Parathyroid adenoma (tissue), 2 donors: ENCODE data around the gene ZBTB6.

Experiments used
- H2AFZ ChIP-seq: fragments of 300-600 bp; sonication (generic); one replicate; pipeline ENCODE4 v1.7.0; 2017; ENCODE audit warnings: antibody characterized with exemption, mild to moderate bottlenecking
- H3K27ac ChIP-seq: fragments of 300-600 bp; sonication (generic); one replicate; pipeline ENCODE4 v1.7.0; 2017
- H3K27me3 ChIP-seq: fragments of 300-600 bp; sonication (generic); one replicate; pipeline ENCODE4 v1.7.0; 2017; ENCODE audit warnings: low read length; ENCODE audit not compliant: control insufficient read depth, insufficient read depth
- H3K36me3 ChIP-seq: fragments of 300-600 bp; sonication (generic); one replicate; pipeline ENCODE4 v1.7.0; 2017; ENCODE audit warnings: low read length; ENCODE audit not compliant: control insufficient read depth, insufficient read depth
- H3K4me1 ChIP-seq: fragments of 300-600 bp; sonication (generic); one replicate; pipeline ENCODE4 v1.7.0; 2017; ENCODE audit warnings: control low read depth
- H3K4me2 ChIP-seq: fragments of 300-600 bp; sonication (generic); one replicate; pipeline ENCODE4 v1.7.0; 2017; ENCODE audit warnings: low read length
- H3K4me3 ChIP-seq: fragments of 300-600 bp; sonication (generic); one replicate; pipeline ENCODE4 v1.7.0; 2017; ENCODE audit warnings: low read depth, low read length
- H3K79me2 ChIP-seq: fragments of 300-600 bp; sonication (generic); one replicate; pipeline ENCODE4 v1.7.0; 2017; ENCODE audit warnings: control low read depth
- H3K9ac ChIP-seq: fragments of 300-600 bp; sonication (generic); one replicate; pipeline ENCODE4 v1.7.0; 2017; ENCODE audit warnings: mild to moderate bottlenecking
- H3K9me3 ChIP-seq: fragments of 300-600 bp; sonication (generic); one replicate; pipeline ENCODE4 v1.7.0; 2017; ENCODE audit warnings: low read length; ENCODE audit not compliant: control insufficient read depth
- CTCF ChIP-seq: fragments of 300-600 bp; sonication (generic); IDR thresholded peaks from one replicate; pipeline ENCODE4 v1.7.0; 2017; ENCODE audit warnings: antibody characterized with exemption, mild to moderate bottlenecking
- donor health status: primary hyperparathyroidism.

ZBTB6 gene

GRCh38 chr9:122866079-122866478 is 47.0 kb downstream of the ZBTB6 start:
- H3K4me2 ChIP-seq: no peak overlapping the region
- no peak overlapping the region for H3K4me3 ChIP-seq
- no peak overlapping the region for H2AFZ ChIP-seq
- no peaks in the 10 kb centered on the region for H3K36me3 ChIP-seq
- no peak for TF ChIP-seq CTCF
- H3K79me2 ChIP-seq: no peaks in the 10 kb centered on the region
- no peaks in the 10 kb centered on the region for H3K4me1 ChIP-seq
- no peak overlapping the region for H3K9ac ChIP-seq
- H3K27ac ChIP-seq: no peak overlapping the region
- no peaks in the 10 kb centered on the region for H3K27me3 ChIP-seq
- no peaks in the 10 kb centered on the region for H3K9me3 ChIP-seq

- no peaks in the 10 kb centered on the region for H3K4me1 ChIP-seq
- no peaks in the 10 kb centered on the region for H3K36me3 ChIP-seq
- H3K27ac ChIP-seq: peak overlapping the region; percentile 2
- H3K27me3 ChIP-seq: no peaks in the 10 kb centered on the region
- H3K4me3 ChIP-seq: no peak overlapping the region
- H3K9ac ChIP-seq: no peak overlapping the region
- H3K9me3 ChIP-seq: no peaks in the 10 kb centered on the region
- no peak for TF ChIP-seq CTCF
- H2AFZ ChIP-seq: no peak overlapping the region
- no peak overlapping the region for H3K4me2 ChIP-seq
- no peaks in the 10 kb centered on the region for H3K79me2 ChIP-seq
Observed at GRCh38 chr9:122865300-122865699, 47.8 kb downstream of the ZBTB6 start.

- no peak overlapping the region for H3K4me2 ChIP-seq
- H3K4me3 ChIP-seq: no peak overlapping the region
- H3K36me3 ChIP-seq: no peaks in the 10 kb centered on the region
- no peaks in the 10 kb centered on the region for H3K4me1 ChIP-seq
- H3K27ac ChIP-seq: no peak overlapping the region
- no peaks in the 10 kb centered on the region for H3K27me3 ChIP-seq
- no peak for TF ChIP-seq CTCF
- H3K79me2 ChIP-seq: no peaks in the 10 kb centered on the region
- H2AFZ ChIP-seq: no peak overlapping the region
- no peak overlapping the region for H3K9ac ChIP-seq
- no peaks in the 10 kb centered on the region for H3K9me3 ChIP-seq
Observed at GRCh38 chr9:122863407-122863806, 49.7 kb downstream of the ZBTB6 start.

GRCh38 chr9:122860319-122861142 is 52.6 kb downstream of the ZBTB6 start:
- H3K9ac ChIP-seq: no peak overlapping the region
- H3K4me1 ChIP-seq: no peaks in the 10 kb centered on the region
- H3K27me3 ChIP-seq: no peaks in the 10 kb centered on the region
- no peaks in the 10 kb centered on the region for H3K9me3 ChIP-seq
- H3K79me2 ChIP-seq: no peaks in the 10 kb centered on the region
- H3K27ac ChIP-seq: no peak overlapping the region
- no peak for TF ChIP-seq CTCF
- H3K4me3 ChIP-seq: no peak overlapping the region
- H2AFZ ChIP-seq: no peak overlapping the region
- no peaks in the 10 kb centered on the region for H3K36me3 ChIP-seq
- no peak overlapping the region for H3K4me2 ChIP-seq
